GM12878 (cell line): ENCODE results near the gene UBXN10. TPM values are rescaled to one million over a fixed set of nuclear protein-coding genes. Genes with fewer than 3 reads are reported as not detected.

Experiments
- ATAC-seq: fragments of 200-7000 bp; cut with Tn5 transposase; 3 replicates; pipeline ENCODE4 v1.9.1; 2020; ENCODE audit warnings: mild to moderate bottlenecking, moderate library complexity
- BruUV-seq: library from RNA; stranded (reverse); fragments of 400-500 nt; replicated peaks from 2 replicates; lab custom pipeline; 2021; lab: Mats Ljungman, UMichigan
- CTCF ChIA-PET: fragments of 300-600 bp; sonication (Branson Sonifier 250); formaldehyde crosslinking; extraction: SDS; loops from one replicate; lab custom pipeline; 2021; ENCODE audit warnings: inconsistent platforms; lab: Yijun Ruan, JAX
- POLR2A ChIA-PET: fragments of 350-600 bp; formaldehyde crosslinking; extraction: SDS; loops from one replicate; lab custom pipeline; 2021; ENCODE audit warnings: inconsistent platforms; lab: Charles Lee
- RAD21 ChIA-PET: fragments of 300-600 bp; sonication (Branson Sonifier 250); formaldehyde crosslinking; loops from one replicate; lab custom pipeline; 2023; ENCODE audit warnings: antibody characterized with exemption; ENCODE audit not compliant: unreplicated experiment; lab: Charles Lee
- SMC1A ChIA-PET: fragments of 300-600 bp; sonication (Branson Sonifier 250); formaldehyde crosslinking; loops from one replicate; lab custom pipeline; 2023; ENCODE audit not compliant: unreplicated experiment, uncharacterized antibody; lab: Charles Lee
- DNase-seq: peaks from one replicate; pipeline ENCODE4 v3.0.0-alpha.2; 2011; ENCODE audit warnings: low read depth, low spot score
- FAIRE-seq: peaks from 3 replicates; lab custom pipeline; 2011; peaks lifted over from hg19 to GRCh38; lab: Jason Lieb, UNC
- H2AFZ ChIP-seq: 2 replicates; pipeline ENCODE4 v1.6.0; 2011; ENCODE audit warnings: low read depth, low read length, control low read depth; ENCODE audit not compliant: control insufficient read depth
- H3K27ac ChIP-seq: 2 replicates; pipeline ENCODE4 v1.5.1; 2011; ENCODE audit warnings: control low read depth; ENCODE audit not compliant: control insufficient read depth, insufficient read depth
- H3K27me3 ChIP-seq, 2 experiments: replicated peaks in 1 of 2; 2 replicates each; pipeline versions ENCODE4 v1.6.0 to v1.6.1; 2011; ENCODE audit warnings: low read length in 1 of 2; ENCODE audit not compliant: control insufficient read depth in 2 of 2, insufficient read depth in 2 of 2
- H3K36me3 ChIP-seq, 2 experiments: 2 replicates each; pipeline ENCODE4 v1.5.1; 2011; ENCODE audit warnings: low read length in 1 of 2; ENCODE audit not compliant: control insufficient read depth in 2 of 2, insufficient read depth in 2 of 2
- H3K4me1 ChIP-seq: 2 replicates; pipeline ENCODE4 v1.6.1; 2011; ENCODE audit warnings: mild to moderate bottlenecking, low read length, moderate library complexity, mixed read lengths; ENCODE audit not compliant: control insufficient read depth, insufficient read depth
- H3K4me2 ChIP-seq: 2 replicates; pipeline ENCODE4 v1.6.0; 2011; ENCODE audit warnings: control low read depth; ENCODE audit not compliant: control insufficient read depth, insufficient read depth
- H3K4me3 ChIP-seq: fragments of 200-600 bp; sonication (generic); 2 replicates; pipeline ENCODE4 v1.5.1; 2016
- H3K79me2 ChIP-seq: 2 replicates; pipeline ENCODE4 v1.6.0; 2011; ENCODE audit warnings: low read length; ENCODE audit not compliant: control insufficient read depth, insufficient read depth
- H3K9ac ChIP-seq: 2 replicates; pipeline ENCODE4 v1.8.0; 2011; ENCODE audit warnings: low read length, control low read depth, mixed read lengths; ENCODE audit not compliant: control insufficient read depth, insufficient read depth
- H3K9me3 ChIP-seq: replicated peaks from 3 replicates; pipeline ENCODE4 v1.5.1; 2011; ENCODE audit warnings: mild to moderate bottlenecking, low read length; ENCODE audit not compliant: control insufficient read depth, insufficient read depth
- H4K20me1 ChIP-seq: 2 replicates; pipeline ENCODE4 v1.6.0; 2011; ENCODE audit not compliant: control insufficient read depth, insufficient read depth
- CBX5 ChIP-seq: sonication (generic); IDR thresholded peaks from 2 replicates; pipeline ENCODE4 v1.6.1; 2016; ENCODE audit warnings: low read depth, moderate library complexity, mild to moderate bottlenecking, inconsistent platforms
- HCFC1 ChIP-seq: fragments of 150-350 bp; IDR thresholded peaks from 2 replicates; pipeline ENCODE4 v1.6.1; 2014; ENCODE audit warnings: low read length
- IKZF2 ChIP-seq, 2 experiments: fragments of 450-650 bp; IDR thresholded peaks; 2 replicates each; pipeline ENCODE4 v1.6.1; 2017; ENCODE audit warnings: mild to moderate bottlenecking in 2 of 2, moderate library complexity in 2 of 2
- MYB ChIP-seq: fragments of 150-350 bp; IDR thresholded peaks from 2 replicates; pipeline ENCODE4 v1.6.1; 2014; ENCODE audit warnings: mild to moderate bottlenecking, low read depth, low read length, borderline replicate concordance
- SIX5 ChIP-seq: IDR thresholded peaks from 2 replicates; pipeline ENCODE4 v1.6.1; 2011; ENCODE audit warnings: mild to moderate bottlenecking, low read depth, low read length, moderate library complexity; ENCODE audit not compliant: severe bottlenecking
- SKIL ChIP-seq: fragments of 450-650 bp; IDR thresholded peaks from 2 replicates; pipeline ENCODE4 v1.6.1; 2017; ENCODE audit warnings: mild to moderate bottlenecking, low read depth, inconsistent platforms; ENCODE audit not compliant: poor library complexity, severe bottlenecking
- TBL1XR1 ChIP-seq: IDR thresholded peaks from 2 replicates; pipeline ENCODE4 v1.6.1; 2012; ENCODE audit warnings: low read depth, low read length, improper control_type of control experiment
- WGBS: methylation state at CpG from one replicate; pipeline ENCODE4 v1.1.6; 2016; ENCODE audit warnings: low lambda C conversion rate; ENCODE audit not compliant: insufficient replicate concordance, insufficient coverage; ENCODE audit errors: missing lambda C conversion rate; 5-methylcytosine and 5-hydroxymethylcytosine counted together
- in situ Hi-C: fragments of 300-500 bp; cut with MboI; formaldehyde crosslinking; loops from 9 replicates; pipeline ENCODE4 v1.14.3; 2018; ENCODE audit warnings: mixed read lengths
- intact Hi-C: fragments of 100-400 bp; cut with micrococcal nuclease; formaldehyde crosslinking; loops from one replicate; pipeline ENCODE4 v1.14.2; 2022; ENCODE audit not compliant: unreplicated experiment
- polyA plus RNA-seq, 11 experiments: library from polyadenylated mRNA; depleted of rRNA in 4 of 11; unstranded in 6 of 11; stranded (reverse) in 5 of 11; fragments of >200 nt; fragmentation: Nextera tagmentation in 4 of 11; fragmentation: Illumina TruSeq in 1 of 11; extraction: Ambion mirVana in 4 of 11; extraction: Trizol in 1 of 11; gene quantifications; 1 replicate in 1 of 11; 2 replicates in 10 of 11; pipeline versions ENCODE4 v1.2.1 to v1.2.3, GENCODE V29; 2011 to 2016; ENCODE audit warnings: inconsistent platforms in 2 of 11, missing spikeins in 2 of 11, low read depth in 1 of 11
- total RNA-seq, 4 experiments: library from RNA; depleted of rRNA in 3 of 4; stranded (reverse); fragments of >200 nt in 3 of 4; fragmentation: Illumina TruSeq in 1 of 4; extraction: Trizol in 1 of 4; gene quantifications; 2 replicates each; pipeline versions ENCODE4 v1.2.1 to v1.2.3, GENCODE V29; 2013 to 2021
- TF ChIP-seq, protein P1 (sequence below): IDR thresholded peaks from 2 replicates; pipeline ENCODE4 v1.6.1; 2011; ENCODE audit warnings: low read depth, low read length, improper control_type of control experiment, borderline replicate concordance

The UBXN10 gene
- total and polyA plus RNA-seq, 10 of the 15 experiments (the other 5 are each of a cell fraction or from before 2014, with no cell fraction given) = 0.03 to 0.15 (median 0.06) TPM; not detected in 7

DNA sequence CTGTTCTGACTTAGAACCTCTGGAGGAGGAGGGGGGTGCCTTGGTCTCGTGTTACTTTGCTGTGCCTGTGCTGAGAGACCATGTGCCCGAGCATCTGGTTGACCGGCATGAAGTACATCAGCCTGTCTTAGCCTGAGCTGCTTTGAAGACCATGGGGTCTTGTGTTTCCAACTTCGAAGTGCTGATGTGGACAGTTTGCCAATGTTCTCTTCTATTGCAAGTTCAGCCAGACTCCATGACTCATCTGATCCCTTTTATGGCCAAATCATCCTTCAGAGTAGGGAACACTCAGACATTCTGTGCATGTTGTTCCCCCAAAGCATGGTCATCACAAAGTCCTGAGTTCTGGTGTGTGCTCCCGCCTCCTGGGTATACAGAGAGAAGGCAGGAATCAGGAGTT lies 6.5 kb downstream of the UBXN10 start:
- H3K4me3 ChIP-seq = no peak overlapping the region
- peaks cover 3 to 11% of the 10 kb centered on the region in 2 experiments for H3K27me3 ChIP-seq
- ChIA-PET SMC1A (interaction anchor here (2.3 kb wide), 1 partner anchor 13 kb away, joined by 6 read pairs; no protein-coding TSS in a partner anchor), CTCF (interaction anchor here (1.1 to 5.3 kb wide), 3 partner anchors 10 to 90 kb away, joined by 3 to 32 read pairs (median 5); no protein-coding TSS in a partner anchor), POLR2A (no interaction called here), RAD21 (no interaction called here)
- no peak for DNase-seq
- intact Hi-C loops = loop anchor here (10.0 kb wide), 1 partner anchor 218 kb away; the partner anchor contains the start of gene PLA2G2A
- no peak for FAIRE-seq
- BruUV-seq = no TSS peak
- H3K36me3 ChIP-seq = no peaks in the 10 kb centered on the region
- H3K4me2 ChIP-seq = no peak overlapping the region
- H3K27ac ChIP-seq = no peak overlapping the region
- H3K9ac ChIP-seq = no peak overlapping the region
- in situ Hi-C loops = loop anchor here (5.0 kb wide), 1 partner anchor 275 kb away; no protein-coding TSS in a partner anchor
- H3K79me2 ChIP-seq = no peaks in the 10 kb centered on the region
- H3K4me1 ChIP-seq = no peaks in the 10 kb centered on the region
- H3K9me3 ChIP-seq = no peaks in the 10 kb centered on the region
- ATAC-seq = no peak
- H4K20me1 ChIP-seq = no peaks in the 10 kb centered on the region
- no peak for TF ChIP-seq SIX5
- no peak for TF ChIP-seq TBL1XR1
- TF ChIP-seq, protein P1, sequence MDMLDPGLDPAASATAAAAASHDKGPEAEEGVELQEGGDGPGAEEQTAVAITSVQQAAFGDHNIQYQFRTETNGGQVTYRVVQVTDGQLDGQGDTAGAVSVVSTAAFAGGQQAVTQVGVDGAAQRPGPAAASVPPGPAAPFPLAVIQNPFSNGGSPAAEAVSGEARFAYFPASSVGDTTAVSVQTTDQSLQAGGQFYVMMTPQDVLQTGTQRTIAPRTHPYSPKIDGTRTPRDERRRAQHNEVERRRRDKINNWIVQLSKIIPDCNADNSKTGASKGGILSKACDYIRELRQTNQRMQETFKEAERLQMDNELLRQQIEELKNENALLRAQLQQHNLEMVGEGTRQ = no peak
- no peak for TF ChIP-seq HCFC1
- no peak for TF ChIP-seq CBX5
- no peak for TF ChIP-seq MYB
- TF ChIP-seq SKIL = no peak
- TF ChIP-seq IKZF2 (IDR thresholded peaks at IDR 0.05) = no peak
- 34% methylated on average over 5 of the region's 5 CpGs for WGBS
- no peak overlapping the region for H2AFZ ChIP-seq
